NCI-H1436 (cell line): ENCODE measurements around the gene ASCC1.

Source experiments
- DNase-seq: peaks from one replicate; lab custom pipeline; 2025; lab: John Stamatoyannopoulos, UW

ASCC1 gene

GRCh38 chr10:72097448-72098300, 118.4 kb downstream of the ASCC1 start:
- no peak for DNase-seq

GRCh38 chr10:72096115-72097000, 119.7 kb downstream of the ASCC1 start:
- DNase-seq = no peak

GRCh38 chr10:72095195-72095594, 120.9 kb downstream of the ASCC1 start:
- DNase-seq = no peak

GRCh38 chr10:72094574-72094973, 121.5 kb downstream of the ASCC1 start:
- DNase-seq = no peak

GRCh38 chr10:72093450-72093849, 122.6 kb downstream of the ASCC1 start:
- no peak for DNase-seq

- DNase-seq = no peak
Measured at GRCh38 chr10:72092987-72093386, 123.1 kb downstream of the ASCC1 start.

- no peak for DNase-seq
Measured at GRCh38 chr10:72092171-72092924, 123.7 kb downstream of the ASCC1 start.

- no peak for DNase-seq
Measured at GRCh38 chr10:72090326-72090725, 125.8 kb downstream of the ASCC1 start.

- DNase-seq = peak; percentile 3
Measured at GRCh38 chr10:72089618-72090017, 126.5 kb downstream of the ASCC1 start.

GRCh38 chr10:72088889-72089575, 127.0 kb downstream of the ASCC1 start:
- DNase-seq = peak; percentile 18

- DNase-seq = peak; percentile 18
Measured at GRCh38 chr10:72087969-72088888, 127.8 kb downstream of the ASCC1 start, which contains the start of gene SPOCK2. SPOCK2 (minus strand) TSS chr10:72088551; CDS start chr10:72088328, 223 bp downstream.

GRCh38 chr10:72087392-72087968, 128.6 kb downstream of the ASCC1 start:
- no peak for DNase-seq

- no peak for DNase-seq
Measured at GRCh38 chr10:72086466-72087391, 129.3 kb downstream of the ASCC1 start.

- no peak for DNase-seq
Measured at GRCh38 chr10:72085864-72086465, 130.1 kb downstream of the ASCC1 start.

GRCh38 chr10:72085166-72085565, 130.9 kb downstream of the ASCC1 start:
- DNase-seq = no peak

- no peak for DNase-seq
Measured at GRCh38 chr10:72083790-72084459, 132.2 kb downstream of the ASCC1 start.

- no peak for DNase-seq
Measured at GRCh38 chr10:72082856-72083789, 133.0 kb downstream of the ASCC1 start.
